NOMO-1 treated with dmso at 0.1 percent for 144 hours (cell line): Measurements from ENCODE around the gene HOXA5.

Experiments
- DNase-seq: peaks from one replicate; lab custom pipeline; 2025; ENCODE audit not compliant: unreplicated experiment; lab: John Stamatoyannopoulos, UW

The HOXA5 gene

GRCh38 chr7:27109466-27110185, 33.9 kb downstream of the HOXA5 start:
- DNase-seq = no peak

- no peak for DNase-seq
Measured at GRCh38 chr7:27108390-27109127, 34.9 kb downstream of the HOXA5 start.

GRCh38 chr7:27107391-27108381, 35.8 kb downstream of the HOXA5 start:
- DNase-seq = no peak

- DNase-seq = no peak
Measured at GRCh38 chr7:27106901-27107240, 36.6 kb downstream of the HOXA5 start.

- no peak for DNase-seq
Measured at GRCh38 chr7:27106181-27106900, 37.1 kb downstream of the HOXA5 start.

GRCh38 chr7:27105301-27106031, 38.0 kb downstream of the HOXA5 start:
- no peak for DNase-seq

GRCh38 chr7:27104341-27105058, 39.0 kb downstream of the HOXA5 start:
- no peak for DNase-seq

- no peak for DNase-seq
Measured at GRCh38 chr7:27103489-27104226, 39.8 kb downstream of the HOXA5 start.

- DNase-seq = no peak
Measured at GRCh38 chr7:27102581-27103442, 40.7 kb downstream of the HOXA5 start, which contains the start of gene HOXA2. Gene HOXA2 (minus strand): TSS chr7:27102683. CDS start chr7:27102500, 183 bp downstream.

GRCh38 chr7:27101957-27102580, 41.4 kb downstream of the HOXA5 start:
- no peak for DNase-seq

GRCh38 chr7:27101171-27101956, 42.1 kb downstream of the HOXA5 start:
- no peak for DNase-seq

- DNase-seq = no peak
Measured at GRCh38 chr7:27100694-27101170, 42.7 kb downstream of the HOXA5 start.

GRCh38 chr7:27099453-27100370, 43.8 kb downstream of the HOXA5 start:
- DNase-seq = no peak

- DNase-seq = no peak
Measured at GRCh38 chr7:27098578-27099451, 44.7 kb downstream of the HOXA5 start.
